Measurements from ENCODE around the gene FGF12.

The FGF12 gene

DNA sequence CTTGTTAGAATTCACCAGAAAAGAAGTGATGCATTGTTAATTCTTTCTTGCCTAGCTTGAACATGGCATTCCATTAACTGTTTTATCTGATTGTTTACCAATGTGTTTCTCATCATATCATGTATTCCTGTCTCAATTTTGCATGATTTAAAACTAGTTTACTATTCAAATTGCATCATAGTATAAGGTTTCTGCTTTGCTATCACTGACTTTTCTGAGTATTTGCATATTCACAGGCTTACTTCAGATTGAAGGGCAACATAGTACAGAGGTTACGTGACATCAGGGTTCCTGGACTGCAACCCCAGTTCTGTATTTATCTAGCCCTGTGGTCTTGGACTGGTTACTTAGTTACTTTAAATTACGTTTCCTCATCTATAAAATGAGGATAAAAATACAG is 561.8 kb downstream of the FGF12 start:
- Histone ChIP-seq H3K27me3 (ENCODE audit: insufficient read depth, poor library complexity, severe bottlenecking) (no peaks in the 10 kb centered on the region), H3K9me3 (ENCODE audit: severe bottlenecking) (no peaks in the 10 kb centered on the region), H3K36me3 (ENCODE audit: low read depth) (no peaks in the 10 kb centered on the region), H3K27ac (ENCODE audit: poor library complexity, severe bottlenecking) (no peak overlapping the region), H3K4me3 (ENCODE audit: severe bottlenecking) (no peak overlapping the region), H3K4me1 (ENCODE audit: insufficient read depth, poor library complexity, severe bottlenecking) (no peaks in the 10 kb centered on the region)
- ATAC-seq (ENCODE audit: low read depth) (no peak), DNase-seq (ENCODE audit: low spot score) (no peak)
- TF ChIP-seq, protein P1, sequence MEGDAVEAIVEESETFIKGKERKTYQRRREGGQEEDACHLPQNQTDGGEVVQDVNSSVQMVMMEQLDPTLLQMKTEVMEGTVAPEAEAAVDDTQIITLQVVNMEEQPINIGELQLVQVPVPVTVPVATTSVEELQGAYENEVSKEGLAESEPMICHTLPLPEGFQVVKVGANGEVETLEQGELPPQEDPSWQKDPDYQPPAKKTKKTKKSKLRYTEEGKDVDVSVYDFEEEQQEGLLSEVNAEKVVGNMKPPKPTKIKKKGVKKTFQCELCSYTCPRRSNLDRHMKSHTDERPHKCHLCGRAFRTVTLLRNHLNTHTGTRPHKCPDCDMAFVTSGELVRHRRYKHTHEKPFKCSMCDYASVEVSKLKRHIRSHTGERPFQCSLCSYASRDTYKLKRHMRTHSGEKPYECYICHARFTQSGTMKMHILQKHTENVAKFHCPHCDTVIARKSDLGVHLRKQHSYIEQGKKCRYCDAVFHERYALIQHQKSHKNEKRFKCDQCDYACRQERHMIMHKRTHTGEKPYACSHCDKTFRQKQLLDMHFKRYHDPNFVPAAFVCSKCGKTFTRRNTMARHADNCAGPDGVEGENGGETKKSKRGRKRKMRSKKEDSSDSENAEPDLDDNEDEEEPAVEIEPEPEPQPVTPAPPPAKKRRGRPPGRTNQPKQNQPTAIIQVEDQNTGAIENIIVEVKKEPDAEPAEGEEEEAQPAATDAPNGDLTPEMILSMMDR (IDR thresholded peaks at IDR 0.05; ENCODE audit: poor library complexity, severe bottlenecking), result no peak

DNA sequence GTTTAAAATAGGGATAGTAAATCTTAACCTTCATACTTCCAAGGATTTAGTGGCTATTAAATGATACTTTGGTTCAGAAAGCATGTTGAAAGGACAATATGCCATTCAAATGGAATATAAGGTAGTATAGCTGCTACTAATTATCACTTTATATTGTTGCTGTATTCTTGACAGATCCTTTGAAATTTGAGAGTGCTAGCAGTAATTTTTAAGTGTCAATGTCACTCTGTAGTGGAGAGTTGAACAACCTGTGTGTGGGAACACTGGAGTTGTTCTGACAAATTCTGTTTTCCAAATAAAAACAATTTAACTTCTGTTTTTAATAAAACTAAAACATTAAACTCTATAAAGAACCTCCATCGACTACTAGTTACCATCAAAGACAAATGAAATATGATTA is 565.7 kb downstream of the FGF12 start:
- Histone ChIP-seq H3K36me3 (ENCODE audit: low read depth) (no peaks in the 10 kb centered on the region), H3K27ac (ENCODE audit: poor library complexity, severe bottlenecking) (no peak overlapping the region), H3K4me1 (ENCODE audit: insufficient read depth, poor library complexity, severe bottlenecking) (no peaks in the 10 kb centered on the region), H3K4me3 (ENCODE audit: severe bottlenecking) (no peak overlapping the region), H3K27me3 (ENCODE audit: insufficient read depth, poor library complexity, severe bottlenecking) (no peaks in the 10 kb centered on the region), H3K9me3 (ENCODE audit: severe bottlenecking) (no peaks in the 10 kb centered on the region)
- ATAC-seq (ENCODE audit: low read depth), result no peak
- TF ChIP-seq, protein P1 (IDR thresholded peaks at IDR 0.05; ENCODE audit: poor library complexity, severe bottlenecking), result no peak
- DNase-seq (ENCODE audit: low spot score), result no peak

DNA sequence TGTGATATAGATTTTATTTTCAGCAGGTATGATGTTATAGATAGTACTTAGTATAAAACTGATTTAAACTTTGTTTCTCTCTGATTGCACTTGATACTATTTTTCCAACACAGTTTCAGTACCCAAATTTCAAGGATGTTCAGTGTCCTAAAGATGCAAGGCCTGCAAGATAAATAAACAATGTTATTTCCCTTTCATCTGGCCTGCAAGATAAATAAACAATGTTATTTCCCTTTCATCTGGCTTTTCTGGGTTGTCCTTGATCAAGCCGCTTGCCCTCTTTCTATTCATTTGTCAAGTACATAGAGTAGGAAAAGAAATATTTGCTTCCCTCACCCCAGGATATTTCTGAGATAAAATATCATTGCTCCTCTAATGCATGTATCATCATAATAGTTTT is 571.0 kb downstream of the FGF12 start:
- Histone ChIP-seq H3K9me3 (ENCODE audit: severe bottlenecking) (no peaks in the 10 kb centered on the region), H3K4me3 (ENCODE audit: severe bottlenecking) (no peak overlapping the region), H3K27me3 (ENCODE audit: insufficient read depth, poor library complexity, severe bottlenecking) (no peaks in the 10 kb centered on the region), H3K36me3 (ENCODE audit: low read depth) (no peaks in the 10 kb centered on the region), H3K4me1 (ENCODE audit: insufficient read depth, poor library complexity, severe bottlenecking) (no peaks in the 10 kb centered on the region), H3K27ac (ENCODE audit: poor library complexity, severe bottlenecking) (no peak overlapping the region)
- DNase-seq (ENCODE audit: low spot score) (no peak), ATAC-seq (ENCODE audit: low read depth) (no peak)
- TF ChIP-seq, protein P1 (IDR thresholded peaks at IDR 0.05; ENCODE audit: poor library complexity, severe bottlenecking), result no peak

DNA sequence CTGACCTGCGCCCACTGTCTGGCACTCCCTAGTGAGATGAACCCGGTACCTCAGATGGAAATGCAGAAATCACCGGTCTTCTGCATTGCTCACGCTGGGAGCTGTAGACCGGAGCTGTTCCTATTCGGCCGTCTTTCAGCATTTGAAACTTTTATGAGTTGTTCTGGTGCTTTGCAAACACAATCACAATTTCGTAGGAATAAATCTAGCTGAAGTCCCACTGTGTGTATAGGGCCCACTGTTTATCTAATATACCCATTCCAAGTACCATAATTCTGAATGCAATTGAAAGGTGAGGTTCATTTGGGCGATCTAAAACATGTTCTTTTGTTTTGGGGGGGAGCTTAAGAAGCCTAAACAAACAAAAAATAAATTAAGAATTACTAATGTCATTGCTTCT is 572.1 kb downstream of the FGF12 start:
- ATAC-seq (ENCODE audit: low read depth), result no peak
- Histone ChIP-seq H3K4me1 (ENCODE audit: insufficient read depth, poor library complexity, severe bottlenecking) (no peaks in the 10 kb centered on the region), H3K9me3 (ENCODE audit: severe bottlenecking) (no peaks in the 10 kb centered on the region), H3K27ac (ENCODE audit: poor library complexity, severe bottlenecking) (no peak overlapping the region), H3K27me3 (ENCODE audit: insufficient read depth, poor library complexity, severe bottlenecking) (no peaks in the 10 kb centered on the region), H3K36me3 (ENCODE audit: low read depth) (no peaks in the 10 kb centered on the region), H3K4me3 (ENCODE audit: severe bottlenecking) (peak overlapping the region; percentile 17)
- TF ChIP-seq, protein P1 (IDR thresholded peaks at IDR 0.05; ENCODE audit: poor library complexity, severe bottlenecking), result no peak
- no peak for DNase-seq (ENCODE audit: low spot score)

DNA sequence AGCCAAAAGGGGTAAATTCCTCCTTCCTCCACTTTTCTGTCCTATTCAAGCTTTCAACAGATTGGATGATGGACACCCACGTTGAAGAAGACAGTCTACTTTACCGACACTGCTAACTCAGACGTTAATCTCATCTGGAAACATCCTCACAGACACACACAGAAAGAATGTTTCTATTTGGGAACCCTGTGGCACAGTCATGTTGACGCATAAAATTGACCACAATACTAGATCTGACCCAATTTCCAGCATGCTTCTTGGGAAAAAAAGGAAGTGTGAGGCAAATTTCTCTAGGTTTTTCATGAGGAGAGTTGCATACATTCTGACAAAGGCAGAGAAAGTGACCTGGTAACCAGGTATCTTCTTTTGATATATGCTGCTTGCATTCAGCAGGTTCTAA is 594.1 kb downstream of the FGF12 start:
- H3K9me3 ChIP-seq (ENCODE audit: severe bottlenecking), result no peaks in the 10 kb centered on the region
- no peaks in the 10 kb centered on the region for H3K36me3 ChIP-seq (ENCODE audit: low read depth)
- no peaks in the 10 kb centered on the region for H3K27me3 ChIP-seq (ENCODE audit: insufficient read depth, poor library complexity, severe bottlenecking)
- H3K27ac ChIP-seq (ENCODE audit: poor library complexity, severe bottlenecking), result no peak overlapping the region
- H3K4me3 ChIP-seq (ENCODE audit: severe bottlenecking), result no peak overlapping the region
- H3K4me1 ChIP-seq (ENCODE audit: insufficient read depth, poor library complexity, severe bottlenecking), result peaks cover 4% of the 10 kb centered on the region
- TF ChIP-seq, protein P1 (IDR thresholded peaks at IDR 0.05; ENCODE audit: poor library complexity, severe bottlenecking), result no peak
- no peak for ATAC-seq (ENCODE audit: low read depth)
- DNase-seq (ENCODE audit: low spot score), result no peak
